BLaER1 (cell line): ENCODE measurements around the gene OR52N4.
"Not testable (repeated sequence)": the region's sequence is repeated elsewhere in the genome, so short reads cannot be mapped to it uniquely, and the experiment has no call there.

Source experiments
- H3K27ac ChIP-seq: shearing (Covaris generic); formaldehyde crosslinking; 2 replicates; pipeline ENCODE4 v1.8.1; 2022
- H3K27me3 ChIP-seq: shearing (Covaris generic); formaldehyde crosslinking; 2 replicates; pipeline ENCODE4 v1.8.1; 2022
- H3K36me3 ChIP-seq: shearing (Covaris generic); formaldehyde crosslinking; 2 replicates; pipeline ENCODE4 v1.8.1; 2022
- H3K4me1 ChIP-seq: shearing (Covaris generic); formaldehyde crosslinking; 2 replicates; pipeline ENCODE4 v1.8.1; 2022
- H3K4me2 ChIP-seq: shearing (Covaris generic); formaldehyde crosslinking; 2 replicates; pipeline ENCODE4 v1.8.1; 2022
- H3K4me3 ChIP-seq: shearing (Covaris generic); formaldehyde crosslinking; 2 replicates; pipeline ENCODE4 v1.8.1; 2022
- H3K9ac ChIP-seq: shearing (Covaris generic); formaldehyde crosslinking; 2 replicates; pipeline ENCODE4 v1.8.1; 2022
- H3K9me3 ChIP-seq: shearing (Covaris generic); formaldehyde crosslinking; 2 replicates; pipeline ENCODE4 v1.8.1; 2022
- H4K20me1 ChIP-seq: shearing (Covaris generic); formaldehyde crosslinking; 2 replicates; pipeline ENCODE4 v1.8.1; 2022
- Cebpa-rat ChIP-seq: shearing (Covaris generic); IDR thresholded peaks from 2 replicates; pipeline ENCODE4 v1.8.1; 2022

Gene OR52N4

DNA sequence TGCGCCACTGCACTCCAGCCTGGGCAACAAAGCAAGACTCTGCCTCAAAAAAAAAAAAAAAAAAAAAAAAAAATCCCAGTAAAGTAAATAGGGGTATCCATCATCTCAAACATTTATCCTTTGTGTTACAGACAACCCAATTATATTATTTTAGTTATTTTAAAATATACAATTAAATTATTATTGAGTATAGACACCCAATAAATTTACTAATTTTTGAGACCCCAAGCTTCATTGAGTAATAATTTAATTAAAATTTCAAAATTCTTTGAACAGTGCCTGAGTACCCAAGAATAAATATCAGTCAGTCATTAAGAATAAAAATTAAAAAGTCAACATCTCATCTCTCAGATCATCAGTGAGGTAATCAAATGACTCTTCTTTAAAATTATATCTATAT, at the start of gene OR52N4:
OR52N4 (plus strand) TSS at position 301 of the 400 bp plus-strand sequence. CDS start 498 bp downstream, outside the sequence.
- H3K9ac ChIP-seq = no peak within 1 kb of the TSS
- H3K4me3 ChIP-seq = no peak within 1 kb of the TSS
- no peak within 1 kb of the TSS for H3K4me2 ChIP-seq
- H3K36me3 ChIP-seq = no peaks in the 10 kb centered on the region
- no peaks in the 10 kb centered on the region for H3K4me1 ChIP-seq
- H3K27ac ChIP-seq = no peak within 1 kb of the TSS
- H3K27me3 ChIP-seq = no peaks in the 10 kb centered on the region
- no peaks in the 10 kb centered on the region for H3K9me3 ChIP-seq
- TF ChIP-seq Cebpa-rat = no peak
- H4K20me1 ChIP-seq = no peaks in the 10 kb centered on the region

DNA sequence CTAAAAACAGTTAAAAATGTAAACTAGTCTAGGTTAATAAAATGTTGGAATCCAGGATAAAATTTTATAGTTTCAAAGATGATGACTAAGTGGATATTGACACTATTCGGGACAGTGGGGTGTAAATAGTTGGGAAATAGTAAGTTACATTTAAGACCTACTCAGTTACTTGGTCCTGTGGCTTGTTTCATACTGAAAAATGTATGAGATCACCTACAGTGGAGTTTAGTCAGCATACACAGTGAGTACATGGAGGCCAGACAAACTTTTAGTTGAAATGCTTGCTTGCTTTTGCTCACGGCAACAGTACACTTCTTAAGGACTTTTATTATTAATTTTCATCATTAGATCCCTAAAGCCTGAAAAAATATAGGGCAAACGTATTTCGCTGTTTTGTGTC, 48.4 kb upstream of the OR52N4 start:
- Histone ChIP-seq H3K9me3 (no peaks in the 10 kb centered on the region), H3K36me3 (peaks cover 79% of the 10 kb centered on the region), H3K27ac (no peak overlapping the region), H4K20me1 (0 out of 2 replicates have a peak, but pooled peaks cover 6% of the 10 kb centered on the region), H3K4me1 (no peaks in the 10 kb centered on the region), H3K27me3 (no peaks in the 10 kb centered on the region), H3K4me3 (no peak overlapping the region), H3K4me2 (no peak overlapping the region), H3K9ac (no peak overlapping the region)
- no peak for TF ChIP-seq Cebpa-rat

DNA sequence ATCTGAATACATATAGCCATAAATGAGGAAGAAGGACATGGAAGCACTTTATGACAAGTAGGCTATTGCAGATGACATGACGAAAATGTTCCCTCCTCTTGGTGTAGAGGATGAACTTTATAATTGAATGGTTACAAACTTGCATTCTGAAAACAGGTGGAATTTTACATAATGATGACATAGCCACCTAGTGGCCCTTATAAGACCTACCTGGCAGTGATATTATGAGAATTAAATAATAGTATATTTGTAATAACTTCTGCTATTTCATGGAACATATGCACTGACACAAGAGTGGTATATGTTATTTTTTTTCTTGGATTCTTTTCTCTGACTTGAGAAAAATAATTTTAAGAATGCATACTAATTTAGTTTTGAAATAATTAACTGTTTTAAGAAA, 41.5 kb upstream of the OR52N4 start:
- H3K9ac ChIP-seq = no peak overlapping the region
- peaks cover 27% of the 10 kb centered on the region for H3K36me3 ChIP-seq
- H3K4me3 ChIP-seq = no peak overlapping the region
- no peaks in the 10 kb centered on the region; the same call in 1 of the 2 replicates for H3K9me3 ChIP-seq
- H3K27ac ChIP-seq = no peak overlapping the region
- no peak overlapping the region for H3K4me2 ChIP-seq
- 0 out of 2 replicates have a peak, but pooled peaks cover 6% of the 10 kb centered on the region for H4K20me1 ChIP-seq
- TF ChIP-seq Cebpa-rat = no peak
- no peaks in the 10 kb centered on the region for H3K4me1 ChIP-seq
- H3K27me3 ChIP-seq = no peaks in the 10 kb centered on the region

DNA sequence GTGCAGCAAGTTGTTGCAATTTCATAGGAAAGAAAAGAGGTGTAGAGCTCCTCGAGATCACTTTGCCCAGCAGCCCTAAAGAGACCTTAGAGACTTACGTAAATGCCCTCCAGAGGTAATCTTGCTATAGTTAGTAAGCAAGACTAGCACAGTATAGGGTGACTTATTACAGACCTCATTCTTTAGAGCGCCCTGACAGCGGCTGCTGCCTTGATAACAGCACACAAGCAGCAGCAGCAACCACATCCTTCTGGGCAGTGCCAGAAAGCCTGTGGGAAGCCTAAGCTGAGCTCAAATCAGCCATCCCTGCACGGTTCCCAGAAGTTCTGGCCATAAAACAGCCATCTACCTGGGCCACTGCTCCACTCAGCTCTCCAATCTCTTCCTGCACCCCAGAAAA, 40.3 kb upstream of the OR52N4 start:
- no peak overlapping the region for H3K4me3 ChIP-seq
- H3K4me1 ChIP-seq = no peaks in the 10 kb centered on the region
- no peaks in the 10 kb centered on the region; the same call in 1 of the 2 replicates for H3K9me3 ChIP-seq
- H3K36me3 ChIP-seq = peaks cover 15% of the 10 kb centered on the region
- H3K27ac ChIP-seq = no peak overlapping the region
- H3K9ac ChIP-seq = no peak overlapping the region
- H3K4me2 ChIP-seq = no peak overlapping the region
- no peak for TF ChIP-seq Cebpa-rat
- H4K20me1 ChIP-seq = 0 out of 2 replicates have a peak, but pooled peaks cover 6% of the 10 kb centered on the region
- no peaks in the 10 kb centered on the region for H3K27me3 ChIP-seq

DNA sequence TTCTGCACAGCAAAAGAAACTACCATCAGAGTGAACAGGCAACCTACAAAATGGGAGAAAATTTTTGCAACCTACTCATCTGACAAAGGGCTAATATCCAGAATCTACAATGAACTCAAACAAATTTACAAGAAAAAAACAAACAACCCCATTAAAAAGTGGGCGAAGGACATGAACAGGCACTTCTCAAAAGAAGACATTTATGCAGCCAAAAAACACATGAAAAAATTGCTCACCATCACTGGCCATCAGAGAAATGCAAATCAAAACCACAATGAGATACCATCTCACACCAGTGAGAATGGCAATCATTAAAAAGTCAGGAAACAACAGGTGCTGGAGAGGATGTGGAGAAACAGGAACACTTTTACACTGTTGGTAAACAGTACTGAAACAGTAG, 37.5 kb upstream of the OR52N4 start:
- H3K9me3 ChIP-seq, H3K27ac ChIP-seq, H3K9ac ChIP-seq, H3K4me3 ChIP-seq, H4K20me1 ChIP-seq, H3K4me1 ChIP-seq, H3K27me3 ChIP-seq, H3K36me3 ChIP-seq, H3K4me2 ChIP-seq: not testable (repeated sequence)

DNA sequence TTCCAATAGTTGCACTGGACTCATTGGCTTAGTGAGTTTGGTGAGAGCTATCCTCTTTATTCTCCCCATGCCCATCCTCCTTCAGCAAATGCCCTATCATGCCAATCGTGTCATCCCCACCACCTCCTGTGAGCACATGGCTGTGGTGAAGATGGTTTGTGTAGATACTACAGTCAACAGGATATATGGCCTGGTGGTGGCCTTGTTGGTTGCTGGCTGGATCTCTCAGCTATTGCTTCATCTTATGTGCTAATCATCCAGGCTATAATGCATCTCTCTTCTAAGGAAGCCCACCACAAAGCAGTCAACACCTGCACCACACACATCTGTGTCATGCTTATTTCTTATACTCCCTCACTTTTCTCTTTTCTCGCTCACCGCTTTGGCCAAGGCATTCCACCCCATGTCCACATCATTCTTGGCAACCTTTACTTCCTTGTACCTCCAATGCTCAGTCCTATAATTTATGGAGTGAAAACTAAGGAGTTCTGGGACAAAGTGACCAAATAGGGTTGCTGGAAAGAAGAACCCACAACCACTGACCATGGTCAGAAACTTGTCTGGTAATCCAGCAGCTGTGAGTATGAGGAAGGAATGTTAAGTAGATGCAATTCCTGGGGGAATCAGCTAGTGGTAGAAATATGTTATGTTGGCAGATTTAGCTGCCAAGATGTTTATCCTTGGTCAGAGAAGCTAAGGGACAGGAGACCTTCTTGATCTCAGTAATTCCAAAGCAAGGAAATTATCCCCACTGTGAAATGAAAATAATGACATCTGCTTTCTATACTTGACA, 34.1 kb upstream of the OR52N4 start:
- Histone ChIP-seq H3K9me3 (no peaks in the 10 kb centered on the region; the same call in 1 of the 2 replicates), H4K20me1 (no peaks in the 10 kb centered on the region), H3K4me3 (no peak overlapping the region), H3K27me3 (no peaks in the 10 kb centered on the region), H3K4me2 (no peak overlapping the region), H3K9ac (no peak overlapping the region), H3K27ac (no peak overlapping the region), H3K36me3 (peaks cover 5% of the 10 kb centered on the region; the same call in 1 of the 2 replicates), H3K4me1 (no peaks in the 10 kb centered on the region)
- TF ChIP-seq Cebpa-rat = no peak

DNA sequence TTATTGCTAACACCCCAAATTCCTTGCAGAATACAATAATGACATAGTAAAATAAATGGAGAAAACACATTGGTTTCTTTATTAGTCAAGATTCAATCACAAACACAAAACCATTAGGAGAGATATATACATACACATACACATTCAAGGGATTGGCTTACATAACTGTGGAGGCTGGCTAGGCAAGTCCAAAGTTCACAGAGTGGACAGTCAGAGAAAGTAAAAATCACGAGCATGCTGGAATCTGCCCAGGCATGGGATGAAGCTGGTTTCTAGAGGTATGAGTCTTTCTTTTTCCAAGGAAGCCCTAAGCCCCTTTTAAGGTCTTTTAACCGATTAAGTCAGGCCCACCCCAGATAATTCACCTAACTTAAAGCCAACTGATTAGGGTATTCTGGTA, 31.4 kb upstream of the OR52N4 start:
- H3K4me2 ChIP-seq = no peak overlapping the region
- no peaks in the 10 kb centered on the region for H3K4me1 ChIP-seq
- H3K27ac ChIP-seq = no peak overlapping the region
- H3K27me3 ChIP-seq = no peaks in the 10 kb centered on the region
- no peak for TF ChIP-seq Cebpa-rat
- H4K20me1 ChIP-seq = no peaks in the 10 kb centered on the region
- peaks cover 5% of the 10 kb centered on the region; the same call in 1 of the 2 replicates for H3K36me3 ChIP-seq
- H3K4me3 ChIP-seq = no peak overlapping the region
- H3K9ac ChIP-seq = no peak overlapping the region
- no peaks in the 10 kb centered on the region for H3K9me3 ChIP-seq

DNA sequence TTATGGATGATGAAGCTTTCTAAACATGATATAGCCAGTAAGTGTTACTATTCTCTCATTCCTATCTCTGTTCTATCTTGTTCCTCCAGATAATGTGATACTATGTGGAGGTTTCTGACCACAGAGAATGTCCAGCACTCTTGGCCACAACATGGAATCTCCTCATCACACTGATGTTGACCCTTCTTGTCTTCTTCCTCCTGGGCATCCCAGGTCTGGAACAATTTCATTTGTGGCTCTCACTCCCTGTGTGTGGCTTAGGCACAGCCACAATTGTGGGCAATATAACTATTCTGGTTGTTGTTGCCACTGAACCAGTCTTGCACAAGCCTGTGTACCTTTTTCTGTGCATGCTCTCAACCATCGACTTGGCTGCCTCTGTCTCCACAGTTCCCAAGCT, 27.7 kb upstream of the OR52N4 start:
- no peaks in the 10 kb centered on the region for H3K9me3 ChIP-seq
- H3K4me1 ChIP-seq = no peaks in the 10 kb centered on the region
- no peaks in the 10 kb centered on the region for H4K20me1 ChIP-seq
- no peak overlapping the region for H3K4me2 ChIP-seq
- H3K27ac ChIP-seq = no peak overlapping the region
- no peaks in the 10 kb centered on the region for H3K36me3 ChIP-seq
- H3K27me3 ChIP-seq = no peaks in the 10 kb centered on the region
- H3K9ac ChIP-seq = no peak overlapping the region
- H3K4me3 ChIP-seq = no peak overlapping the region
- TF ChIP-seq Cebpa-rat = no peak

DNA sequence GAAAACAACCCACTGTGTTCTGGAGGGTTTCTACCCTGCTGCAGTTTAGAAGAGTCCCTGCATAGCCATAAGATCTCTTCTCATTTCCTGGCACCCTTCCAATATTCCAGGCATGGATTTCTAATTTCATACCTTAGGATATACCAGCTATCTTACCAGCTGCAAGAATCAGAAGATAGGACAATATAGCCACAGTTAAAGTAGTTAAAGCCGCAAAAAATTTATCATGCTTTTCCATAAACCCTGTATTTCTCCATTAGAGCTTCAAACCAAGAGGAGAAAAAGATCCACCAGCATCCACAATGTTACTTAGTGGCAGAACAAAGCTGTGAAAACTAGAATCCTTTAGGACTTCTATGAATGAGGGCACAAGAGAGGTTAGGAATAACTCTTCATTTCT, 26.4 kb upstream of the OR52N4 start:
- H3K27me3 ChIP-seq = no peaks in the 10 kb centered on the region
- no peaks in the 10 kb centered on the region for H3K36me3 ChIP-seq
- no peak overlapping the region for H3K27ac ChIP-seq
- H4K20me1 ChIP-seq = no peaks in the 10 kb centered on the region
- H3K9ac ChIP-seq = no peak overlapping the region
- H3K9me3 ChIP-seq = no peaks in the 10 kb centered on the region
- no peak overlapping the region for H3K4me3 ChIP-seq
- no peak for TF ChIP-seq Cebpa-rat
- H3K4me1 ChIP-seq = no peaks in the 10 kb centered on the region
- H3K4me2 ChIP-seq = no peak overlapping the region

DNA sequence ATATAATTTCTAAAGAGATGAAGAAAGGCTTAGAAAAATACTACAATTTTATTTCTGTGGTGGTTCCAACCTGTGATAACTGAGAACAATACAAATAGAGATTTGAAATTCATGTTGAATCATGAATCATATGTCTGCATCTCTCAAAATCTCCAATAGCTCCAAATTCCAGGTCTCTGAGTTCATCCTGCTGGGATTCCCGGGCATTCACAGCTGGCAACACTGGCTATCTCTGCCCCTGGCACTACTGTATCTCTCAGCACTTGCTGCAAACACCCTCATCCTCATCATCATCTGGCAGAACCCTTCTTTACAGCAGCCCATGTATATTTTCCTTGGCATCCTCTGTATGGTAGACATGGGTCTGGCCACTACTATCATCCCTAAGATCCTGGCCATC, 17.6 kb upstream of the OR52N4 start, which contains the start of gene OR56B1:
OR56B1 (plus strand) TSS at position 53 of the 400 bp plus-strand sequence; CDS start at position 122, 69 bp downstream.
- no peak within 1 kb of the TSS for H3K27ac ChIP-seq
- H3K9ac ChIP-seq = no peak within 1 kb of the TSS
- no peaks in the 10 kb centered on the region for H3K36me3 ChIP-seq
- no peak within 1 kb of the TSS for H3K4me2 ChIP-seq
- no peaks in the 10 kb centered on the region for H3K4me1 ChIP-seq
- peaks cover 5% of the 10 kb centered on the region for H3K9me3 ChIP-seq
- H3K27me3 ChIP-seq = no peaks in the 10 kb centered on the region
- no peak within 1 kb of the TSS for H3K4me3 ChIP-seq
- no peaks in the 10 kb centered on the region for H4K20me1 ChIP-seq
- TF ChIP-seq Cebpa-rat = no peak
